GM18951 (cell line): ENCODE results near the gene COP1.
A peak's percentile ranks its signal among the peaks of the same experiment; 100 is the strongest.
"Not testable (repeated sequence)": the region's sequence is repeated elsewhere in the genome, so short reads cannot be mapped to it uniquely, and the experiment has no call there.

Experiments used
- POLR2A ChIP-seq: IDR thresholded peaks from 4 replicates; pipeline ENCODE4 v1.6.1; 2011; ENCODE audit warnings: mild to moderate bottlenecking; ENCODE audit not compliant: insufficient read length, insufficient read depth; ENCODE audit errors: extremely low read depth
- in situ Hi-C: fragments of 300-500 bp; cut with MboI; formaldehyde crosslinking; loops from one replicate; pipeline ENCODE4 v1.12.0; 2022; ENCODE audit warnings: low sequenced_read_pairs, mixed read lengths, inconsistent platforms; ENCODE audit not compliant: unreplicated experiment

Gene COP1

GRCh38 chr1:176206961-176207902 is at the start of gene COP1:
COP1 (minus strand) TSS chr1:176207286; CDS start chr1:176206978, 308 bp downstream.
- TF ChIP-seq POLR2A: peak; percentile 96
- in situ Hi-C loops: no loop called here

GRCh38 chr1:176252191-176252590 is 45.1 kb upstream of the COP1 start:
- in situ Hi-C loops: no loop called here
- no peak for TF ChIP-seq POLR2A

GRCh38 chr1:176244851-176245250 is 37.8 kb upstream of the COP1 start:
- no peak for TF ChIP-seq POLR2A
- in situ Hi-C loops: no loop called here

- in situ Hi-C loops: no loop called here
- no peak for TF ChIP-seq POLR2A
Observed at GRCh38 chr1:176243746-176244145, 36.7 kb upstream of the COP1 start.

GRCh38 chr1:176241385-176242015 is 34.4 kb upstream of the COP1 start:
- no peak for TF ChIP-seq POLR2A
- in situ Hi-C loops: no loop called here

- in situ Hi-C loops: not testable (repeated sequence)
Observed at GRCh38 chr1:176233657-176234056, 26.6 kb upstream of the COP1 start.

- TF ChIP-seq POLR2A: no peak
- in situ Hi-C loops: no loop called here
Observed at GRCh38 chr1:176227579-176227978, 20.5 kb upstream of the COP1 start.

GRCh38 chr1:176225911-176226310 is 18.8 kb upstream of the COP1 start:
- no peak for TF ChIP-seq POLR2A
- in situ Hi-C loops: no loop called here

GRCh38 chr1:176225479-176225875 is 18.4 kb upstream of the COP1 start:
- TF ChIP-seq POLR2A: no peak
- in situ Hi-C loops: no loop called here

- in situ Hi-C loops: no loop called here
Observed at GRCh38 chr1:176222196-176222595, 15.1 kb upstream of the COP1 start.

GRCh38 chr1:176220100-176220689 is 13.1 kb upstream of the COP1 start:
- no peak for TF ChIP-seq POLR2A
- in situ Hi-C loops: no loop called here

More at GRCh38 chr1:176222196-176222595, 15.1 kb upstream of the COP1 start:
- TF ChIP-seq POLR2A: no peak

- no peak for TF ChIP-seq POLR2A
- in situ Hi-C loops: no loop called here
Observed at GRCh38 chr1:176217461-176218099, 10.5 kb upstream of the COP1 start.

- TF ChIP-seq POLR2A: no peak
- in situ Hi-C loops: no loop called here
Observed at GRCh38 chr1:176216031-176216430, 8.9 kb upstream of the COP1 start.
